Skeletal muscle tissue (tissue), 4 donors: ENCODE results near the gene RPS16. TPM values are rescaled to one million over a fixed set of nuclear protein-coding genes. Genes with fewer than 3 reads are reported as not detected.
"Not testable (repeated sequence)": the region's sequence is repeated elsewhere in the genome, so short reads cannot be mapped to it uniquely, and the experiment has no call there.

Experiments
- H3K27ac ChIP-seq: one replicate; pipeline ENCODE4 v1.7.0; 2013; ENCODE audit warnings: mild to moderate bottlenecking, low read depth, low read length, inconsistent platforms
- H3K27me3 ChIP-seq, 3 donors: one replicate each; pipeline ENCODE4 v1.7.0; 2013; ENCODE audit warnings: low read length in 3 of 3; ENCODE audit not compliant: control insufficient read depth in 3 of 3, insufficient read depth in 3 of 3
- H3K36me3 ChIP-seq, 3 donors: one replicate each; pipeline ENCODE4 v1.7.0; 2013; ENCODE audit warnings: low read length in 3 of 3; ENCODE audit not compliant: control insufficient read depth in 3 of 3, insufficient read depth in 3 of 3
- H3K4me1 ChIP-seq, 3 donors: one replicate each; pipeline ENCODE4 v1.7.0; 2013; ENCODE audit warnings: low read length in 3 of 3, mild to moderate bottlenecking in 3 of 3; ENCODE audit not compliant: control insufficient read depth in 3 of 3, insufficient read depth in 3 of 3
- H3K4me3 ChIP-seq, 3 donors: one replicate each; pipeline ENCODE4 v1.7.0; 2013; ENCODE audit warnings: low read length in 3 of 3
- H3K9ac ChIP-seq, 3 donors: one replicate each; pipeline ENCODE4 v1.7.0; 2013; ENCODE audit warnings: low read length in 3 of 3, mild to moderate bottlenecking in 3 of 3, moderate library complexity in 2 of 3, low read depth in 1 of 3
- H3K9me3 ChIP-seq, 3 donors: one replicate each; pipeline ENCODE4 v1.7.0; 2013; ENCODE audit warnings: low read length in 3 of 3; ENCODE audit not compliant: control insufficient read depth in 3 of 3
- total RNA-seq: library from RNA; depleted of rRNA; stranded (reverse); fragments of >200 nt; gene quantifications from one replicate; pipeline ENCODE4 v1.2.3, GENCODE V29; 2014
- donor health status: Osteomylitis.

The RPS16 gene
- 128 TPM for total RNA-seq

- peak within 1 kb of the TSS; percentile 97 to 99 (median 98) for H3K9ac ChIP-seq
- no peaks in the 10 kb centered on the region for H3K9me3 ChIP-seq
- H3K4me3 ChIP-seq: peak within 1 kb of the TSS; percentile 95 to 99 (median 98)
- H3K27me3 ChIP-seq: peaks cover 0 to 5% (median 0%) of the 10 kb centered on the region in 3 donors
- H3K27ac ChIP-seq: peak within 1 kb of the TSS; percentile 74
- H3K36me3 ChIP-seq: peaks cover 25 to 27% (median 27%) of the 10 kb centered on the region in 3 donors
- H3K4me1 ChIP-seq: peaks cover 22 to 38% (median 29%) of the 10 kb centered on the region in 3 donors
Measured at GRCh38 chr19:39435499-39436349, at the start of gene RPS16. TSS of gene RPS16 (minus strand) at chr19:39435949. CDS start at chr19:39435895, 54 bp downstream.

DNA sequence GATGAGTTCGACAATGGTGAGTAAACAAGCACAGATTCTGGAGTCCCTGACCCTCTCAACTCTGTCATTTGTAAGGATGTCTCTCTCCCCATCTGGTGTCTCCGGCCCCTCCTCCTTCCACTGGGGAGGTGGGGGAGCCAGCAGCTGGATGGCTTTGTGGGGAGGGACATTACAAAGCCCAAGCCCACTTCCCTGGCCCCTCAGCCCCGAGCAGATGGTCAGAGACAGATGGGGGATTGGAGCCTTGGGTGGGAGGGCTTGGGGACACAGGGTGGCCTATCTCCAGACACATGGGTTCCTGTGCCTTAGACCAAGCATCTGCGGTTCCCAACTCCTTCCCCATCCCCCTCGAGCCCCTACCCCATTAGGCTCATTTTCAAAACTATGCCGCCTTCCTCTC is 47.4 kb upstream of the RPS16 start:
- H3K36me3 ChIP-seq: peaks cover 23 to 28% (median 24%) of the 10 kb centered on the region in 3 donors
- no peak overlapping the region for H3K9ac ChIP-seq
- peaks cover 11 to 22% (median 14%) of the 10 kb centered on the region in 3 donors for H3K4me1 ChIP-seq

GRCh38 chr19:39481676-39482075 is 45.9 kb upstream of the RPS16 start:
- no peak overlapping the region for H3K27ac ChIP-seq
- peaks cover 14 to 21% (median 18%) of the 10 kb centered on the region in 3 donors for H3K36me3 ChIP-seq
- no peaks in the 10 kb centered on the region for H3K9me3 ChIP-seq
- peaks cover 11 to 22% (median 14%) of the 10 kb centered on the region in 3 donors for H3K4me1 ChIP-seq
- H3K9ac ChIP-seq: peak overlapping the region; percentile 93 to 99 (median 97)
- H3K4me3 ChIP-seq: peak overlapping the region; percentile 99 to 100 (median 99)
- H3K27me3 ChIP-seq: no peaks in the 10 kb centered on the region

More for the DNA sequence above, 47.4 kb upstream of the RPS16 start:
- Histone ChIP-seq H3K4me3 (no peak overlapping the region), H3K27me3 (no peaks in the 10 kb centered on the region), H3K27ac (no peak overlapping the region), H3K9me3 (no peaks in the 10 kb centered on the region)

GRCh38 chr19:39481229-39481545 is 45.4 kb upstream of the RPS16 start:
- peak overlapping the region; percentile 99 to 100 (median 99) for H3K4me3 ChIP-seq
- peaks cover 11 to 19% (median 17%) of the 10 kb centered on the region in 3 donors for H3K36me3 ChIP-seq
- peak overlapping the region; percentile 88 for H3K27ac ChIP-seq
- H3K9ac ChIP-seq: peak overlapping the region; percentile 93 to 99 (median 97)
- peaks cover 11 to 22% (median 14%) of the 10 kb centered on the region in 3 donors for H3K4me1 ChIP-seq
- H3K9me3 ChIP-seq: no peaks in the 10 kb centered on the region
- H3K27me3 ChIP-seq: no peaks in the 10 kb centered on the region

- H3K27me3 ChIP-seq: no peaks in the 10 kb centered on the region
- peak within 1 kb of the TSS; percentile 93 to 99 (median 97) for H3K9ac ChIP-seq
- peak within 1 kb of the TSS; percentile 99 to 100 (median 99) for H3K4me3 ChIP-seq
- no peaks in the 10 kb centered on the region for H3K9me3 ChIP-seq
- peaks cover 11 to 22% (median 18%) of the 10 kb centered on the region in 3 donors for H3K4me1 ChIP-seq
- H3K36me3 ChIP-seq: peaks cover 11 to 19% (median 17%) of the 10 kb centered on the region in 3 donors
- peak within 1 kb of the TSS; percentile 88 for H3K27ac ChIP-seq
Measured at GRCh38 chr19:39480337-39481228, 44.8 kb upstream of the RPS16 start, which contains the start of gene TIMM50. TSS of gene TIMM50 (plus strand) at chr19:39480838. CDS start at chr19:39480854, 16 bp downstream.

GRCh38 chr19:39479916-39480315 is 44.2 kb upstream of the RPS16 start:
- H3K27me3 ChIP-seq: no peaks in the 10 kb centered on the region
- H3K4me1 ChIP-seq: peaks cover 11 to 22% (median 18%) of the 10 kb centered on the region in 3 donors
- no peaks in the 10 kb centered on the region for H3K9me3 ChIP-seq
- H3K4me3 ChIP-seq: peak overlapping the region; percentile 90 to 99 (median 99)
- peak overlapping the region; percentile 93 to 97 (median 94) for H3K9ac ChIP-seq
- peak overlapping the region; percentile 88 for H3K27ac ChIP-seq
- peaks cover 13 to 20% (median 19%) of the 10 kb centered on the region in 3 donors for H3K36me3 ChIP-seq

- H3K4me3 ChIP-seq, H3K9me3 ChIP-seq, H3K27me3 ChIP-seq, H3K9ac ChIP-seq, H3K27ac ChIP-seq: not testable (repeated sequence)
- Histone ChIP-seq H3K36me3 (peaks cover 18 to 25% (median 24%) of the 10 kb centered on the region in 3 donors), H3K4me1 (peaks cover 11 to 22% (median 18%) of the 10 kb centered on the region in 3 donors)
Measured at GRCh38 chr19:39479319-39479801, 43.6 kb upstream of the RPS16 start.

- Histone ChIP-seq H3K9me3 (no peaks in the 10 kb centered on the region), H3K27ac (no peak overlapping the region), H3K9ac (no peak overlapping the region), H3K27me3 (no peaks in the 10 kb centered on the region), H3K36me3 (peaks cover 52 to 55% (median 52%) of the 10 kb centered on the region in 3 donors), H3K4me1 (peaks cover 0 to 8% (median 4%) of the 10 kb centered on the region in 3 donors), H3K4me3 (no peak overlapping the region)
Measured at GRCh38 chr19:39475748-39476147, 40.0 kb upstream of the RPS16 start.

GRCh38 chr19:39474139-39474620 is 38.4 kb upstream of the RPS16 start:
- Histone ChIP-seq H3K9ac (peak overlapping the region in 1 of 3 donors; percentile 16), H3K27me3 (no peaks in the 10 kb centered on the region), H3K36me3 (peaks cover 67 to 70% (median 68%) of the 10 kb centered on the region in 3 donors), H3K4me1 (peaks cover 0 to 4% (median 0%) of the 10 kb centered on the region in 3 donors), H3K9me3 (no peaks in the 10 kb centered on the region), H3K27ac (no peak overlapping the region), H3K4me3 (no peak overlapping the region)
